GM12891 (cell line): ENCODE data around the gene CHKA.

Experiments used
- PAX5 ChIP-seq: IDR thresholded peaks from 2 replicates; pipeline ENCODE4 v1.6.1; 2011; ENCODE audit warnings: low read length, moderate library complexity, mild to moderate bottlenecking; ENCODE audit not compliant: insufficient read depth, severe bottlenecking
- POLR2AphosphoS5 ChIP-seq: IDR thresholded peaks from 2 replicates; pipeline ENCODE4 v1.6.1; 2011; ENCODE audit warnings: low read depth, low read length, control low read depth
- TAF1 ChIP-seq: IDR thresholded peaks from 2 replicates; pipeline ENCODE4 v1.6.1; 2011; ENCODE audit warnings: low read depth, low read length, control low read depth

GRCh38 chr11:68014947-68015447 lies 106.2 kb downstream of the CHKA start:
- no peak for TF ChIP-seq TAF1
- no peak for TF ChIP-seq POLR2AphosphoS5
- TF ChIP-seq PAX5 = no peak
